ENCODE data around the gene PARP1.

PARP1 gene

GRCh38 chr1:226404904-226405222, 3.0 kb downstream of the PARP1 start:
- no peak for DNase-seq

- DNase-seq, result no peak
Measured at GRCh38 chr1:226404063-226404903, 3.6 kb downstream of the PARP1 start.

- DNase-seq, result no peak
Measured at GRCh38 chr1:226403201-226404034, 4.5 kb downstream of the PARP1 start.

GRCh38 chr1:226402739-226403165, 5.1 kb downstream of the PARP1 start:
- no peak for DNase-seq

GRCh38 chr1:226401355-226402303, 6.3 kb downstream of the PARP1 start:
- no peak for DNase-seq

GRCh38 chr1:226400519-226401354, 7.2 kb downstream of the PARP1 start:
- DNase-seq, result no peak

- no peak for DNase-seq
Measured at GRCh38 chr1:226397955-226398636, 9.8 kb downstream of the PARP1 start.

- DNase-seq, result no peak
Measured at GRCh38 chr1:226397011-226397926, 10.6 kb downstream of the PARP1 start.

- no peak for DNase-seq
Measured at GRCh38 chr1:226395753-226396152, 12.1 kb downstream of the PARP1 start.

- no peak for DNase-seq
Measured at GRCh38 chr1:226394462-226394861, 13.4 kb downstream of the PARP1 start.

GRCh38 chr1:226390681-226391080, 17.2 kb downstream of the PARP1 start:
- DNase-seq, result no peak

GRCh38 chr1:226388131-226388530, 19.8 kb downstream of the PARP1 start:
- no peak for DNase-seq

GRCh38 chr1:226384717-226385116, 23.2 kb downstream of the PARP1 start:
- no peak for DNase-seq

- DNase-seq, result no peak
Measured at GRCh38 chr1:226384040-226384439, 23.9 kb downstream of the PARP1 start.

- DNase-seq, result no peak
Measured at GRCh38 chr1:226382030-226382429, 25.9 kb downstream of the PARP1 start.

GRCh38 chr1:226381226-226381998, 26.5 kb downstream of the PARP1 start:
- no peak for DNase-seq

GRCh38 chr1:226378071-226378470, 29.8 kb downstream of the PARP1 start:
- DNase-seq, result no peak

GRCh38 chr1:226376300-226376699, 31.6 kb downstream of the PARP1 start:
- DNase-seq, result no peak

- no peak for DNase-seq
Measured at GRCh38 chr1:226373376-226373775, 34.5 kb downstream of the PARP1 start.

All from activated CD4-positive, CD25-positive, alpha-beta regulatory T cell treated with anti-CD3 and anti-CD28 coated beads, Interleukin-2, amount 50 U/mL, for 72 hours (primary cell).